BLaER1 (cell line): ENCODE measurements around the gene SPPL3.

Source experiments
- H3K27ac ChIP-seq: shearing (Covaris generic); formaldehyde crosslinking; 2 replicates; pipeline ENCODE4 v1.8.1; 2022
- H3K27me3 ChIP-seq: shearing (Covaris generic); formaldehyde crosslinking; 2 replicates; pipeline ENCODE4 v1.8.1; 2022
- H3K36me3 ChIP-seq: shearing (Covaris generic); formaldehyde crosslinking; 2 replicates; pipeline ENCODE4 v1.8.1; 2022
- H3K4me1 ChIP-seq: shearing (Covaris generic); formaldehyde crosslinking; 2 replicates; pipeline ENCODE4 v1.8.1; 2022
- H3K4me2 ChIP-seq: shearing (Covaris generic); formaldehyde crosslinking; 2 replicates; pipeline ENCODE4 v1.8.1; 2022
- H3K4me3 ChIP-seq: shearing (Covaris generic); formaldehyde crosslinking; 2 replicates; pipeline ENCODE4 v1.8.1; 2022
- H3K9ac ChIP-seq: shearing (Covaris generic); formaldehyde crosslinking; 2 replicates; pipeline ENCODE4 v1.8.1; 2022
- H3K9me3 ChIP-seq: shearing (Covaris generic); formaldehyde crosslinking; 2 replicates; pipeline ENCODE4 v1.8.1; 2022
- H4K20me1 ChIP-seq: shearing (Covaris generic); formaldehyde crosslinking; 2 replicates; pipeline ENCODE4 v1.8.1; 2022
- Cebpa-rat ChIP-seq: shearing (Covaris generic); IDR thresholded peaks from 2 replicates; pipeline ENCODE4 v1.8.1; 2022

SPPL3 gene

GRCh38 chr12:120726961-120727360 lies 177.2 kb downstream of the SPPL3 start:
- Histone ChIP-seq H3K27ac (no peak overlapping the region), H3K9me3 (no peaks in the 10 kb centered on the region; the same call in 1 of the 2 replicates), H4K20me1 (peaks cover 20% of the 10 kb centered on the region), H3K9ac (no peak overlapping the region), H3K36me3 (peaks cover 63% of the 10 kb centered on the region), H3K4me1 (peaks cover 23% of the 10 kb centered on the region), H3K4me3 (no peak overlapping the region), H3K4me2 (no peak overlapping the region), H3K27me3 (no peaks in the 10 kb centered on the region)
- TF ChIP-seq Cebpa-rat: no peak

DNA sequence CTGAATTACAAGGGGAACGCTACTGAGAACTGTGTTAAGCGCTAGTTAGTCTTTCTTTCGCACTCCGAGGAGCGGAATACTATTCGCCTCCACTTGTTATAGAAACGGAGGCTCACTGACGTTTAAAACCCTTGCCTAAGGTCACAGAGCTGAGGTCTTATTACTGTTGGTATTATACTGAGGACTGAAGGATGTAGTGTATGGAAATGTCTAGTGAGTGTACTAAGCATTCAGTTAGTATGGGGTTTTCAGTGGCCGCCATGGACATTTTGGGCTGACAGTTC lies 177.7 kb downstream of the SPPL3 start:
- H3K9ac ChIP-seq: peak overlapping the region; percentile 81
- H3K4me2 ChIP-seq: peak overlapping the region; percentile 89
- H3K27me3 ChIP-seq: no peaks in the 10 kb centered on the region
- H3K4me1 ChIP-seq: peaks cover 28% of the 10 kb centered on the region
- no peak overlapping the region for H3K27ac ChIP-seq
- H3K4me3 ChIP-seq: peak overlapping the region; percentile 69
- H3K36me3 ChIP-seq: peaks cover 68% of the 10 kb centered on the region
- no peak for TF ChIP-seq Cebpa-rat
- no peaks in the 10 kb centered on the region; the same call in 1 of the 2 replicates for H3K9me3 ChIP-seq
- peaks cover 25% of the 10 kb centered on the region for H4K20me1 ChIP-seq

- no peaks in the 10 kb centered on the region for H3K27me3 ChIP-seq
- peaks cover 68% of the 10 kb centered on the region for H3K36me3 ChIP-seq
- H3K27ac ChIP-seq: peak within 1 kb of the TSS; percentile 64
- peaks cover 33% of the 10 kb centered on the region for H3K4me1 ChIP-seq
- no peaks in the 10 kb centered on the region for H3K9me3 ChIP-seq
- peak within 1 kb of the TSS; percentile 89 for H3K4me2 ChIP-seq
- H3K4me3 ChIP-seq: peak within 1 kb of the TSS; percentile 69
- TF ChIP-seq Cebpa-rat: no peak
- peak within 1 kb of the TSS; percentile 81 for H3K9ac ChIP-seq
- H4K20me1 ChIP-seq: peaks cover 31% of the 10 kb centered on the region
Measured at GRCh38 chr12:120725659-120726509, 178.3 kb downstream of the SPPL3 start, which contains the start of gene ACADS. Gene ACADS, plus strand, starts transcription at chr12:120725826. Its CDS starts 60 bp downstream, at chr12:120725886.

DNA sequence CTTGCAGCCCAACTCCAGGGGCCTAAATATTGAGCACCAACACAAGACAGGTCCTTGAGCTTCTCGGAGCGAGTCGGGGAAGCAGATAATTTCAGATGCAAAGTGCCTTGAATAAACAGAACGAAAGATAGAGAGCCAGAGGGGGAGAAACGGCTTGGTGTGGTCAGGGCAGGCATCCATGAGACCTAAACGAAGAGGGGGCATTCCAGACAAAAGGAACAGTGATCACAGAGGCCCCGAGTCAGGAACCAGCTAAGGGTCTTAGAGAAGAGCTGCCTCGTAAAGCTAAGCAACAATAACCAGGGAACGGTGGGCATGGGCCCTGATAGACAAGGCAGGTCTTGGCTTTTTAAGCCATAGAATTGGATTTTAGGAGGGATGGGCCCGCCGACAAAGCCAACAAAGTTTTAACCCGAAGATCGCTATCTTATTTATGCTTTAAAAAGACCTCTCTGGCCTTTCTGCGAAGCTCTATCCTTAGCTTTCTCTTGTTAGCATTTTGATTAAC lies 179.0 kb downstream of the SPPL3 start:
- Histone ChIP-seq H3K27ac (no peak overlapping the region), H3K9ac (peak overlapping the region; percentile 81)

GRCh38 chr12:120724720-120725119 lies 179.4 kb downstream of the SPPL3 start:
- no peak for TF ChIP-seq Cebpa-rat
- H3K36me3 ChIP-seq: peaks cover 68% of the 10 kb centered on the region
- no peaks in the 10 kb centered on the region for H3K27me3 ChIP-seq
- no peak overlapping the region for H3K4me3 ChIP-seq
- H4K20me1 ChIP-seq: peaks cover 42% of the 10 kb centered on the region
- H3K9ac ChIP-seq: no peak overlapping the region
- peaks cover 39% of the 10 kb centered on the region for H3K4me1 ChIP-seq
- H3K4me2 ChIP-seq: peak overlapping the region; percentile 89
- H3K9me3 ChIP-seq: no peaks in the 10 kb centered on the region
- H3K27ac ChIP-seq: no peak overlapping the region

More for the DNA sequence above, 179.0 kb downstream of the SPPL3 start:
- H3K4me3 ChIP-seq: peak overlapping the region; percentile 69
- H3K36me3 ChIP-seq: peaks cover 68% of the 10 kb centered on the region
- H3K9me3 ChIP-seq: no peaks in the 10 kb centered on the region
- no peak for TF ChIP-seq Cebpa-rat
- no peaks in the 10 kb centered on the region for H3K27me3 ChIP-seq
- H3K4me2 ChIP-seq: peak overlapping the region; percentile 89
- peaks cover 34% of the 10 kb centered on the region for H3K4me1 ChIP-seq
- peaks cover 37% of the 10 kb centered on the region for H4K20me1 ChIP-seq

- Histone ChIP-seq H3K4me1 (peaks cover 45% of the 10 kb centered on the region), H3K27me3 (no peaks in the 10 kb centered on the region), H3K4me2 (no peak overlapping the region), H3K36me3 (peaks cover 72% of the 10 kb centered on the region), H3K4me3 (no peak overlapping the region), H3K9me3 (no peaks in the 10 kb centered on the region), H4K20me1 (peaks cover 53% of the 10 kb centered on the region), H3K27ac (no peak overlapping the region), H3K9ac (no peak overlapping the region)
- TF ChIP-seq Cebpa-rat: no peak
Measured at GRCh38 chr12:120722784-120723183, 181.4 kb downstream of the SPPL3 start.

DNA sequence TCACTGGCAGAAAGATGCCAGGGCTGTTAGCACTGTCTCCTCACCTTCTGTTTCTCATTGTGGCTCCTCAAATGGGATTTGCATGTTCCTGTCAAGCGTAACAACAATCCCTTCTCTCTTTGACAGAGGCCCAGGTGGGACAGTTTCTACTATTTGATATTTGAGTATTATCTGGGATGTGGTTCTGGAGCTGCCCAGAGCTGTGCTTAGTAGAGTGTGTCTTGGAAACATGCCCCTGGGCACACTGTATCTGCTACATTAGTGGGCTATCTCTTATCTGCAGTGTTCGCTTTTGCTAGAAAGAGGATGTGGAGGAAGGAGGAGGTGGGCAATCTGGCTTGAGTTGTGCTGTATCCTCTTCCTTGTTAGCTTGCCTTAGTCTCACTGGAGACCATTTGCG lies 182.3 kb downstream of the SPPL3 start:
- peaks cover 53% of the 10 kb centered on the region for H4K20me1 ChIP-seq
- H3K27ac ChIP-seq: 0 out of 2 replicates have a peak overlapping the region, but pooled peaks have one; percentile 5
- peaks cover 45% of the 10 kb centered on the region for H3K4me1 ChIP-seq
- H3K4me3 ChIP-seq: no peak overlapping the region
- H3K9me3 ChIP-seq: no peaks in the 10 kb centered on the region
- H3K27me3 ChIP-seq: no peaks in the 10 kb centered on the region
- peak overlapping the region; percentile 31; the same call in 1 of the 2 replicates for H3K4me2 ChIP-seq
- 0 out of 2 replicates have a peak overlapping the region, but pooled peaks have one; percentile 14 for H3K9ac ChIP-seq
- TF ChIP-seq Cebpa-rat: no peak
- H3K36me3 ChIP-seq: peaks cover 72% of the 10 kb centered on the region

DNA sequence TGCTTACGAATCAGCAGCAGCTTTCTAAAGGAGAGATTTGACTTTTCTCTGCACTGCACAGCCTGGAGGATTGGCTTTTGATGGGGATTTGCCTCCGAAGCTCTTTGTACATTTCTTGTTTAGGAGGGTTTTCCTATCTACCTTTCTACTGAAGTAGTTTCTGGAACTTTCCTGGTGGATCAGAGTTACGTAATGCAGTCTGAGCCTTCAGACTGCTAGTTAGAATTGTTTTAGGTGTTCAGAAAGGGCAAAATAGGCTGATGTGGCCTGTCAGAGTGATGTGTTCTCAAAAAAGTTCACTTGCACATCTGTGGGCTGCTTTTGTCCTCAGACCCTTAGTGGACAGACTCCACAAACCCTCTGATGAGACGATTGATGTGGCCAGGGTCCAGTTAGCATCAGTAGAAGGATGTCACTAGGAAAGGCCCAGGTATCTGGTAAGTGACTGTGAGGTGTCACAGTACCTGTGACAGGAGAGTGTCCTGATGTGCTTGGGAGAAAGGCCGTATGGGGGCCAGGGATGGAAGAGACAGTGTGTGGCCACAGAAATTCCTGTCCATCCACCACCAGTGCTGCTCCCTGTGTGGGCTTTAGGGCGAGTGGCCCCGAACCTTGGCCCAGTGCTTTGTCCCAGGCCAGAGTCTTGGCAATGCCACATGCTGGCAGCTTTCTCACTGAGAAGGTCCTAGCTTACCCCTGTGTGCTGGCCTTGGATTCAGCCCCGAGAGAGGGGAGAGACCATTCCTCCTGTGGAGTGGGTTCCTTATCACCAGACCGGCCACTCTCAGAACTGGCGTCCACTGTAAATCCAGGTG lies 183.0 kb downstream of the SPPL3 start:
- Histone ChIP-seq H3K27me3 (no peaks in the 10 kb centered on the region), H3K36me3 (peaks cover 79% of the 10 kb centered on the region), H3K4me3 (no peak overlapping the region), H3K9ac (0 out of 2 replicates have a peak overlapping the region, but pooled peaks have one; percentile 14), H3K4me2 (peak overlapping the region; percentile 31; the same call in 1 of the 2 replicates), H3K4me1 (peaks cover 40% of the 10 kb centered on the region), H3K27ac (0 out of 2 replicates have a peak overlapping the region, but pooled peaks have one; percentile 5), H3K9me3 (no peaks in the 10 kb centered on the region), H4K20me1 (peaks cover 57% of the 10 kb centered on the region)
- no peak for TF ChIP-seq Cebpa-rat

- Histone ChIP-seq H3K4me1 (peaks cover 36% of the 10 kb centered on the region), H3K36me3 (peaks cover 87% of the 10 kb centered on the region), H3K27me3 (no peaks in the 10 kb centered on the region), H3K4me2 (peak overlapping the region; percentile 19; the same call in 1 of the 2 replicates), H3K9ac (no peak overlapping the region), H3K27ac (no peak overlapping the region), H4K20me1 (peaks cover 64% of the 10 kb centered on the region), H3K4me3 (no peak overlapping the region), H3K9me3 (no peaks in the 10 kb centered on the region)
- TF ChIP-seq Cebpa-rat: no peak
Measured at GRCh38 chr12:120720234-120720986, 183.7 kb downstream of the SPPL3 start.
